AG10803 (cell line): Measurements from ENCODE around the gene OR6K2.

ENCODE experiments used
- DNase-seq: peaks from one replicate; pipeline ENCODE4 v3.0.0; 2010; ENCODE audit warnings: low read depth
- H3K4me3 ChIP-seq: 2 replicates; pipeline ENCODE4 v1.5.1; 2011; ENCODE audit warnings: mild to moderate bottlenecking, low read length, control low read depth
- CTCF ChIP-seq: conservative IDR thresholded peaks from 2 replicates; pipeline ENCODE4 v1.5.1; 2011; ENCODE audit warnings: mild to moderate bottlenecking, low read length, control low read depth, inconsistent platforms

Gene OR6K2

GRCh38 chr1:158666037-158666436 is 34.4 kb downstream of the OR6K2 start:
- H3K4me3 ChIP-seq: no peak overlapping the region
- no peak for TF ChIP-seq CTCF
- DNase-seq: no peak

GRCh38 chr1:158654571-158654970 is 45.9 kb downstream of the OR6K2 start:
- no peak for TF ChIP-seq CTCF
- no peak for DNase-seq

GRCh38 chr1:158654086-158654485 is 46.4 kb downstream of the OR6K2 start:
- TF ChIP-seq CTCF: no peak
- DNase-seq: no peak
- no peak overlapping the region for H3K4me3 ChIP-seq

More at GRCh38 chr1:158654571-158654970, 45.9 kb downstream of the OR6K2 start:
- H3K4me3 ChIP-seq: no peak overlapping the region

GRCh38 chr1:158652721-158653334 is 47.6 kb downstream of the OR6K2 start:
- DNase-seq: no peak
- H3K4me3 ChIP-seq: no peak overlapping the region; the same call in 1 of the 2 replicates
- TF ChIP-seq CTCF: no peak
